ENCODE measurements around the gene TOMM5.

DNA sequence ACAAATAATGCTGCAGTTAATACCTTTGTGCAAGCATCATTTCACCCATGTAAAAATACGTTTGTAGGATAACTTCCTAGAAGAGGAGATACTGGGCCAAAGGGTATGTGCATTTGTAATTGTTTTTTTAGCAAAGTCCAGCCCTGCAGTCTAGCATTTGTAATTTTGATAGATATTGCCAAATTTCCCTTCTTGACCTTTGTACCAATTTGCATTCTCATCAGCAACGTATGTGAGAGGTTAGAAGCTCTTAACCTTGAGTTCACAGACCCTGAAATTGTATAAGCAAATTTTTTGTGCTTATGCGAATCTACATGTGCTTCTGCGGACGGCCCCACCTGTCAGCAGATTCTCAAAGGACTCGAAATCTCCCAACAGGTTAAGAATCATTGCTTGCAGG is 18.6 kb upstream of the TOMM5 start:
- TF ChIP-seq CEBPB (IDR thresholded peaks at IDR 0.05; ENCODE audit: low read depth) = no peak
- TF ChIP-seq, protein P1, sequence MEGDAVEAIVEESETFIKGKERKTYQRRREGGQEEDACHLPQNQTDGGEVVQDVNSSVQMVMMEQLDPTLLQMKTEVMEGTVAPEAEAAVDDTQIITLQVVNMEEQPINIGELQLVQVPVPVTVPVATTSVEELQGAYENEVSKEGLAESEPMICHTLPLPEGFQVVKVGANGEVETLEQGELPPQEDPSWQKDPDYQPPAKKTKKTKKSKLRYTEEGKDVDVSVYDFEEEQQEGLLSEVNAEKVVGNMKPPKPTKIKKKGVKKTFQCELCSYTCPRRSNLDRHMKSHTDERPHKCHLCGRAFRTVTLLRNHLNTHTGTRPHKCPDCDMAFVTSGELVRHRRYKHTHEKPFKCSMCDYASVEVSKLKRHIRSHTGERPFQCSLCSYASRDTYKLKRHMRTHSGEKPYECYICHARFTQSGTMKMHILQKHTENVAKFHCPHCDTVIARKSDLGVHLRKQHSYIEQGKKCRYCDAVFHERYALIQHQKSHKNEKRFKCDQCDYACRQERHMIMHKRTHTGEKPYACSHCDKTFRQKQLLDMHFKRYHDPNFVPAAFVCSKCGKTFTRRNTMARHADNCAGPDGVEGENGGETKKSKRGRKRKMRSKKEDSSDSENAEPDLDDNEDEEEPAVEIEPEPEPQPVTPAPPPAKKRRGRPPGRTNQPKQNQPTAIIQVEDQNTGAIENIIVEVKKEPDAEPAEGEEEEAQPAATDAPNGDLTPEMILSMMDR (IDR thresholded peaks at IDR 0.05 in 2 of 3, conservative IDR thresholded peaks at IDR 0.05 in 1 of 3; ENCODE audit: borderline replicate concordance in 1 of 3, insufficient read depth in 1 of 3, low read depth in 2 of 3, low read length in 2 of 3) = no peak
- TF ChIP-seq SRF (IDR thresholded peaks at IDR 0.05; ENCODE audit: low read depth) = no peak
- TF ChIP-seq SP1 (IDR thresholded peaks at IDR 0.05; ENCODE audit: low read depth) = no peak
- no peak for TF ChIP-seq TCF7L2 (IDR thresholded peaks at IDR 0.05; ENCODE audit: borderline replicate concordance, extremely low read depth, insufficient read depth, insufficient read length)
- no peak for TF ChIP-seq EZH2phosphoT487 (IDR thresholded peaks at IDR 0.05; ENCODE audit: borderline replicate concordance)
